Breast epithelium (tissue), 3 donors: ENCODE measurements around the gene C17orf100.

Experiments used
- POLR2A ChIP-seq: fragments of 450-650 bp; IDR thresholded peaks from one replicate; pipeline ENCODE4 v1.6.1; 2016; ENCODE audit warnings: antibody characterized with exemption, mild to moderate bottlenecking, moderate library complexity
- POLR2AphosphoS5 ChIP-seq, 3 donors: sonication (generic); formaldehyde crosslinking; IDR thresholded peaks; one replicate each; pipeline ENCODE4 v1.6.1; 2017; ENCODE audit warnings: antibody characterized with exemption in 3 of 3
- TF ChIP-seq, protein P1 (sequence below), 3 donors: fragments of 450-650 bp; IDR thresholded peaks; one replicate each; pipeline ENCODE4 v1.5.1; 2016 to 2017; ENCODE audit warnings: antibody characterized with exemption in 3 of 3, mild to moderate bottlenecking in 3 of 3, moderate library complexity in 3 of 3

- peak in 2 of 3 donors; percentile 2 to 65 for TF ChIP-seq POLR2AphosphoS5 (IDR thresholded peaks at IDR 0.05)
- TF ChIP-seq, protein P1, sequence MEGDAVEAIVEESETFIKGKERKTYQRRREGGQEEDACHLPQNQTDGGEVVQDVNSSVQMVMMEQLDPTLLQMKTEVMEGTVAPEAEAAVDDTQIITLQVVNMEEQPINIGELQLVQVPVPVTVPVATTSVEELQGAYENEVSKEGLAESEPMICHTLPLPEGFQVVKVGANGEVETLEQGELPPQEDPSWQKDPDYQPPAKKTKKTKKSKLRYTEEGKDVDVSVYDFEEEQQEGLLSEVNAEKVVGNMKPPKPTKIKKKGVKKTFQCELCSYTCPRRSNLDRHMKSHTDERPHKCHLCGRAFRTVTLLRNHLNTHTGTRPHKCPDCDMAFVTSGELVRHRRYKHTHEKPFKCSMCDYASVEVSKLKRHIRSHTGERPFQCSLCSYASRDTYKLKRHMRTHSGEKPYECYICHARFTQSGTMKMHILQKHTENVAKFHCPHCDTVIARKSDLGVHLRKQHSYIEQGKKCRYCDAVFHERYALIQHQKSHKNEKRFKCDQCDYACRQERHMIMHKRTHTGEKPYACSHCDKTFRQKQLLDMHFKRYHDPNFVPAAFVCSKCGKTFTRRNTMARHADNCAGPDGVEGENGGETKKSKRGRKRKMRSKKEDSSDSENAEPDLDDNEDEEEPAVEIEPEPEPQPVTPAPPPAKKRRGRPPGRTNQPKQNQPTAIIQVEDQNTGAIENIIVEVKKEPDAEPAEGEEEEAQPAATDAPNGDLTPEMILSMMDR (IDR thresholded peaks at IDR 0.05), result no peak
- TF ChIP-seq POLR2A, result no peak
Measured at GRCh38 chr17:6651919-6652452, 424 bp downstream of the C17orf100 start.
